ENCODE data around the gene FNDC1. TPM values are rescaled to one million over a fixed set of nuclear protein-coding genes. Genes with fewer than 3 reads are reported as not detected.

The FNDC1 gene
- total RNA-seq, 1 donor from 2014 or later: not detected

- DNase-seq (ENCODE audit: low read depth, low spot score): no peak
Observed at GRCh38 chr6:159305804-159306537, 136.8 kb downstream of the FNDC1 start.

GRCh38 chr6:159307246-159307790 lies 138.1 kb downstream of the FNDC1 start:
- no peak for DNase-seq (ENCODE audit: low read depth, low spot score)

- no peak for DNase-seq (ENCODE audit: low read depth, low spot score)
Observed at GRCh38 chr6:159308198-159308597, 139.0 kb downstream of the FNDC1 start.

- no peak for DNase-seq (ENCODE audit: low read depth, low spot score)
Observed at GRCh38 chr6:159309723-159310122, 140.5 kb downstream of the FNDC1 start.

GRCh38 chr6:159311618-159312017 lies 142.4 kb downstream of the FNDC1 start:
- no peak for DNase-seq (ENCODE audit: low read depth, low spot score)

GRCh38 chr6:159312206-159312605 lies 143.0 kb downstream of the FNDC1 start:
- no peak for DNase-seq (ENCODE audit: low read depth, low spot score)

DNA sequence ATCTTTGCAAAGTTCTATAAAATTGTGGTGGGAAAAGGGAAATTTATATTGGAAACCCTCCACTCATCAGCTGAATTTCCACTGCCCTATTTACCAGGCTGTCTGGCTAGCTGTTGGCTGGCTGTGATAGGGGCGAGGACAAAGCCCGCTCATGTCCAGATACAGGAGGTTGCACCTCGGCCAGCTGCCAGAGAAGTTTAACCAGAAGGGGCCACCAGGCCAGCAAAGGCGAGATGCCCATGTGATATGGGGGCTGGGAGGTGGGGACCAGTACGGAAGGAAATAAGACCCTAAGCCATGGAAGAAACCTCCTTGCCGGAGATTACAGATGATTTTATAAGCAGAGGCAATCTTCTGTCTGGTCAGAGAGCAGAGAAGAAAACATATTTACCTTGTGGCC lies 143.8 kb downstream of the FNDC1 start:
- no peak for DNase-seq (ENCODE audit: low read depth, low spot score)

GRCh38 chr6:159315562-159315961 lies 146.4 kb downstream of the FNDC1 start:
- DNase-seq (ENCODE audit: low read depth, low spot score): no peak

GRCh38 chr6:159317430-159317829 lies 148.2 kb downstream of the FNDC1 start:
- no peak for DNase-seq (ENCODE audit: low read depth, low spot score)

DNA sequence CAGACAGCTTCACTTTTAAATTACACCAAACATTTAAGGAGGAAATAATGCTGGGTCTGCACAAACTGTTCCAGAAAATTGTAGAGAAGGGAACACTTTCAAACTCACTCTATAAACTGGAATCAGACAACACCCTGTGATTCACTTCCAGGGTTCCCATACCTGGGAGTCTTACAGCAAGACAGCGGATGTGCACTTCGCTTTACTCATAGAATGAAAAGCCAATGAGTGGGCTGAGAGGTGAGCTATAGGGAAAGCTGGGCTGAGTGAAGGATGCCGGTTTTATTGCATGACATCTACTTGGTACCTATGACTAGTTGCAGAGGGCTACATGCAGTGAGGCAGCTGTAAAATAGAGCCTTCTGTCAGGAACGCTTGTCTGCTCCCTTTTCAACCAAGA lies 152.1 kb downstream of the FNDC1 start:
- DNase-seq (ENCODE audit: low read depth, low spot score): no peak

Other genes starting within 250 kb of the FNDC1 start
- gene RSPH3, start 169.2 kb upstream of the FNDC1 start, total RNA-seq: 1.5 and 1.6 TPM in 2 replicates
- not detected in 2 replicates for gene TAGAP, start 124.4 kb upstream of the FNDC1 start, total RNA-seq